Kidney (tissue), 14 donors: ENCODE data around the gene ILF2. TPM values are rescaled to one million over a fixed set of nuclear protein-coding genes. Genes with fewer than 3 reads are reported as not detected.
A peak's percentile ranks its signal among the peaks of the same experiment; 100 is the strongest.

ENCODE experiments used
- DNase-seq, 5 donors: peaks; one replicate each; pipeline ENCODE4 v3.0.0-alpha.2; 2013 to 2020
- FAIRE-seq: peaks from 2 replicates; lab custom pipeline; 2012; peaks lifted over from hg19 to GRCh38; lab: Jason Lieb, UNC
- H3K27ac ChIP-seq, 2 donors: one replicate each; pipeline ENCODE4 v1.7.0; 2013; ENCODE audit warnings: low read depth in 2 of 2, low read length in 2 of 2, inconsistent platforms in 1 of 2
- H3K27me3 ChIP-seq: one replicate; pipeline ENCODE4 v1.7.1; 2013; ENCODE audit warnings: low read length, inconsistent platforms; ENCODE audit not compliant: control insufficient read depth, insufficient read depth
- H3K36me3 ChIP-seq, 3 donors: one replicate each; pipeline versions ENCODE4 v1.7.0 to v1.7.1; 2013; ENCODE audit warnings: low read length in 3 of 3, control low read depth in 1 of 3, inconsistent platforms in 1 of 3; ENCODE audit not compliant: insufficient read depth in 3 of 3, control insufficient read depth in 2 of 3
- H3K4me1 ChIP-seq, 3 donors: one replicate each; pipeline versions ENCODE4 v1.7.0 to v1.7.1; 2013; ENCODE audit warnings: low read length in 3 of 3, inconsistent platforms in 1 of 3, low read depth in 1 of 3; ENCODE audit not compliant: control insufficient read depth in 2 of 3, insufficient read depth in 2 of 3
- H3K4me3 ChIP-seq, 3 donors: one replicate each; pipeline versions ENCODE4 v1.7.0 to v1.8.1; 2013; ENCODE audit warnings: low read length in 3 of 3, control low read depth in 1 of 3, inconsistent platforms in 1 of 3
- H3K9ac ChIP-seq, 3 donors: one replicate each; pipeline versions ENCODE4 v1.7.0 to v1.7.1; 2013; ENCODE audit warnings: low read length in 3 of 3, control low read depth in 1 of 3, inconsistent platforms in 1 of 3
- H3K9me3 ChIP-seq, 3 donors: one replicate each; pipeline versions ENCODE4 v1.7.0 to v1.7.1; 2013; ENCODE audit warnings: low read length in 3 of 3, control low read depth in 1 of 3, inconsistent platforms in 1 of 3; ENCODE audit not compliant: control insufficient read depth in 2 of 3, insufficient read depth in 1 of 3
- intact Hi-C: fragments of 100-400 bp; cut with DNase I; formaldehyde crosslinking; loops from one replicate; pipeline ENCODE4 v1.11.1; 2022
- polyA plus RNA-seq: library from polyadenylated mRNA; stranded (reverse); fragments of 350-450 nt; fragmentation: Illumina TruSeq; extraction: RNeasy Lipid Tissue Mini Kit (QIAGEN cat#74804); gene quantifications from one replicate; pipeline ENCODE4 v1.2.3, GENCODE V29; 2014; ENCODE audit warnings: low read depth, low replicate concordance; ENCODE audit not compliant: insufficient read depth
- total RNA-seq: library from RNA; stranded (reverse); fragmentation: NEBNext Ultra II Directional; extraction: Animal tissue kit (Norgen Biotek cat#: 25700); gene quantifications from one replicate; pipeline ENCODE4 v1.2.1, GENCODE V29; 2021
- TF ChIP-seq, protein P1 (sequence below): IDR thresholded peaks from 3 replicates; pipeline ENCODE4 v1.5.1; 2012; ENCODE audit warnings: mild to moderate bottlenecking, moderate library complexity, borderline replicate concordance; ENCODE audit not compliant: insufficient read depth; ENCODE audit errors: extremely low read depth
- donor health status: control.
- donor health status: control.
- donor health status: control.
- donor health status: control.
- donor health status: control.
- donor health status: DM: yes; HTN: yes; CAD: no.
- donor health status: Normal renal cell carcinoma (clear cell type).

The ILF2 gene
- total and polyA plus RNA-seq, 2 donors from 2014 or later, result 110 to 197 TPM

- Histone ChIP-seq H3K27me3 (no peaks in the 10 kb centered on the region), H3K9me3 (no peaks in the 10 kb centered on the region), H3K27ac (no peak overlapping the region), H3K9ac (no peak overlapping the region), H3K36me3 (peaks cover 0 to 3% (median 0%) of the 10 kb centered on the region in 3 donors), H3K4me1 (no peaks in the 10 kb centered on the region), H3K4me3 (no peak overlapping the region)
- peak in 1 of 5 donors; percentile 52 for DNase-seq
- no peak for FAIRE-seq
- TF ChIP-seq, protein P1, sequence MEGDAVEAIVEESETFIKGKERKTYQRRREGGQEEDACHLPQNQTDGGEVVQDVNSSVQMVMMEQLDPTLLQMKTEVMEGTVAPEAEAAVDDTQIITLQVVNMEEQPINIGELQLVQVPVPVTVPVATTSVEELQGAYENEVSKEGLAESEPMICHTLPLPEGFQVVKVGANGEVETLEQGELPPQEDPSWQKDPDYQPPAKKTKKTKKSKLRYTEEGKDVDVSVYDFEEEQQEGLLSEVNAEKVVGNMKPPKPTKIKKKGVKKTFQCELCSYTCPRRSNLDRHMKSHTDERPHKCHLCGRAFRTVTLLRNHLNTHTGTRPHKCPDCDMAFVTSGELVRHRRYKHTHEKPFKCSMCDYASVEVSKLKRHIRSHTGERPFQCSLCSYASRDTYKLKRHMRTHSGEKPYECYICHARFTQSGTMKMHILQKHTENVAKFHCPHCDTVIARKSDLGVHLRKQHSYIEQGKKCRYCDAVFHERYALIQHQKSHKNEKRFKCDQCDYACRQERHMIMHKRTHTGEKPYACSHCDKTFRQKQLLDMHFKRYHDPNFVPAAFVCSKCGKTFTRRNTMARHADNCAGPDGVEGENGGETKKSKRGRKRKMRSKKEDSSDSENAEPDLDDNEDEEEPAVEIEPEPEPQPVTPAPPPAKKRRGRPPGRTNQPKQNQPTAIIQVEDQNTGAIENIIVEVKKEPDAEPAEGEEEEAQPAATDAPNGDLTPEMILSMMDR, result no peak
- intact Hi-C loops, result loop anchor here (10.0 kb wide), 1 partner anchor 80 kb away; no protein-coding TSS in a partner anchor
Observed at GRCh38 chr1:153684892-153685291, 14.1 kb upstream of the ILF2 start.

DNA sequence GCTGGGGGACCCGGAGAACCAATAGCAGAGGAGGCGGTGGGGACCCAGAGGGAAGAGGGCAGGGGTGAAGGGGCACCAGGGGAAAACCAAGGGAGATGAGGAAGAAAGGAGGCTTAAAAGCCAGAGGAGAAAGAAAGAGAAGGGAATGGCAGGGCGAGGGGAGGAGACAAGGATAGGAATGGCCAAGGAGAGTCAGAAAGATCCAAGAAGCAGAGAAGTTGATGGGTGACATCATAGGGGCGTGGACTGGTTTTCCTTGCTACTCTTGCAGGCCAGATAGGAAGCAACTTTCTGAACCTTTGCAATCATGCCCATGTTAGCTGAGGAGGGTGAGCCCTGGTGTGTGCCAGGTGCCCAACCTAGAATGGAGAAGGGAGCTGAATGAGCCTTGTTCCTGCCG lies 13.1 kb upstream of the ILF2 start:
- Histone ChIP-seq H3K36me3 (peaks cover 0 to 3% (median 0%) of the 10 kb centered on the region in 3 donors), H3K4me3 (no peak overlapping the region), H3K9me3 (no peaks in the 10 kb centered on the region), H3K27ac (no peak overlapping the region), H3K9ac (no peak overlapping the region), H3K4me1 (peaks cover 0 to 6% (median 0%) of the 10 kb centered on the region in 3 donors), H3K27me3 (no peaks in the 10 kb centered on the region)
- FAIRE-seq, result no peak
- DNase-seq, result peak in 1 of 5 donors; percentile 21
- intact Hi-C loops, result loop anchor here (10.0 kb wide), 1 partner anchor 81 kb away; no protein-coding TSS in a partner anchor
- TF ChIP-seq, protein P1, result no peak

DNA sequence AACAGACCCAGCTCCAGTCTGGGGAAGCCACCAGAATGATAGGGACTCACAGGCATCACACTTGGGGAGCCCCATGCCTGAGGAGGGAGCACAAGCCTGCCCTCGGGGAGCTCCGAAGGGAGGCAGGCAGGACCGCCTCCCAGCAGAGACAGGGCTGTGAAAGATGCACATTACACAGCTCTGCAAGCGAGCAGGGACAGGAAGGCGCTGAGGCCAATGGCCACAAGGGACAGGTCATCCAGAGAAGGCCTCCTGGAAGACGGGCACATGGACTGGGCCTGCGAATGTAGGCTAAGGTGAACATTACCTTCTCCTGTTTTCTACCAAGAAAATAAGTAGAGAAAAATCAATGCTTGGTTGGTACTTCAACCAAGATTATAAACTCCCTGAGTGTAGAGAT lies 11.9 kb upstream of the ILF2 start:
- H3K27me3 ChIP-seq, result no peaks in the 10 kb centered on the region
- intact Hi-C loops, result loop anchor here (10.0 kb wide), 1 partner anchor 82 kb away; no protein-coding TSS in a partner anchor
- H3K4me1 ChIP-seq, result peaks cover 0 to 17% (median 6%) of the 10 kb centered on the region in 3 donors
- H3K9ac ChIP-seq, result no peak overlapping the region
- H3K9me3 ChIP-seq, result no peaks in the 10 kb centered on the region
- DNase-seq (peak in 1 of 5 donors; percentile 52), FAIRE-seq (no peak)
- no peak overlapping the region for H3K27ac ChIP-seq
- TF ChIP-seq, protein P1, result no peak
- no peak overlapping the region for H3K4me3 ChIP-seq
- peaks cover 0 to 3% (median 0%) of the 10 kb centered on the region in 3 donors for H3K36me3 ChIP-seq

DNA sequence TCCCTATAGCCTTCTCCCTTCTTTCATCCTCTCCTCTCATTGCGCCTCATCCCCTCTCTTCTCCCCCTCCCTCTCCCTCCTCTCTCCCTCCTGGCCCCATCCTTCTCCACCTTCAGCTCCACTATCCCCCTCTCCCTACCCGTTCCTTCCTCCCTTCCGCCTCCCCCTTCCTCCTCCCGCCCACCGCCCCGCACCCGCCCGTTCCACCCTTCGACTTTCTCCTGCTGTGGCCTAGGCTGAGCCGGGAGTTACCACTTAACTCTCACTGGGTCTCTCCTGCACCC lies 9.3 kb upstream of the ILF2 start:
- FAIRE-seq, result no peak
- intact Hi-C loops, result loop anchor here (10.0 kb wide), 1 partner anchor 85 kb away; no protein-coding TSS in a partner anchor
- DNase-seq, result peak in 3 of 5 donors; percentile 28 to 68 (median 62)
- Histone ChIP-seq H3K9ac (peak overlapping the region in 1 of 3 donors; percentile 42), H3K27me3 (no peaks in the 10 kb centered on the region), H3K36me3 (peaks cover 0 to 3% (median 0%) of the 10 kb centered on the region in 3 donors), H3K4me3 (peak overlapping the region; percentile 61 to 73 (median 64)), H3K4me1 (peaks cover 0 to 19% (median 6%) of the 10 kb centered on the region in 3 donors), H3K27ac (peak overlapping the region in 1 of 2 donors; percentile 45), H3K9me3 (no peaks in the 10 kb centered on the region)
- TF ChIP-seq, protein P1, result no peak
